IPS DF 4.7 (cell line): ENCODE data around the gene STK10.

Source experiments
- DNase-seq: peaks from one replicate; pipeline ENCODE4 v3.0.0-alpha.2; 2013; ENCODE audit warnings: low spot score; ENCODE audit errors: extremely low read depth

Gene STK10

DNA sequence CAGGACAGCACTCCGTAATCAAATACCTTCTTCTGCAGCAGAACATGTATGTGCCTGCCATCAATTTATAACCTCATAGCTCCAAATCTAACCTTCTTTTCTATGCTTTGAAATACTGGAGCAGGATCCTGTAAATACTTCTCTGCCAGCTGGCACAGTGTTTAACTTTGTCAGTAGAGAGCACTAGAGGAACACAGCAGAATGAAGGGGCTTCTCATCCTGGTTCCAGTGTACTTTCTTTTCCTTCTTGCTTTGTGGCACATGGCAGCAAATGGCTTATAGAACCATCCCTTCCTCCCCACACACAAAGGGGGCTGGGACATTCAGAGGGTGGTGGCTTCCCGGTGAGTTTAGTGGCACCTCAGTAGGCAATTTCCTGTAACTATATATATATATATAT, 177.7 kb downstream of the STK10 start:
- DNase-seq, result no peak

DNA sequence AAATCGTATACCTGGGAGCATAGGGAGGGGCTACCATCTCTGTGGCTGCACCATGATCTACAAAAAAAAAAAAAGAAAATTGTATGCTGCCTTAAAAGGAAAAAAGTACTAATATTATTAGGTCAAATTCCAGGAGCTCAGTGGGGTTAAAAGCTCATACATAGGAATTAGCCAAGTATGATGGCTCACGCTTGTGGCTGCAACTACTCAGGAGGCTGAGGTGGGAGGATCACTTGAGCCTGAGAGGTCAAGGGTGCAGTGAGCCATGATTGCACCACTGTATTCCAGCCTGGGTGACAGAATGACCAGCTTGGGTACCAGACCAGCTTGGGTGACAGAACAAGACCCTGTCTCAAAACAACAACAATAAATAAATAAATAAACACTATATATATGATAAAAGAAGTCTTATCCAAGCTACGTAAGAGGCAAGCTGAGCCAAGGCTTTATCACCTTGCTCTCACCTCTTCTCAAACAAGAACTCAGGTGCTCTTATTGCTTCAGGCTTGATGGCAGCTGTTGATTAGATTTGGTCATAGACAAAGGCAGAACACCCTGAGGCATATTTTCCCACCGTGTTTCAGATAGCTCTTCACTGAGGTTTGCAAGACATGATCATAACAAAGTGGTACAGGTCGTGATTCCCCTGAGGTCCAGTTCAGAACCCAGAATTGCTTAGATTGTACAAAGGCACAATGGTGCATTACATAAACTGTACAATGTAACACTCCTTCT, 178.3 kb downstream of the STK10 start:
- no peak for DNase-seq

DNA sequence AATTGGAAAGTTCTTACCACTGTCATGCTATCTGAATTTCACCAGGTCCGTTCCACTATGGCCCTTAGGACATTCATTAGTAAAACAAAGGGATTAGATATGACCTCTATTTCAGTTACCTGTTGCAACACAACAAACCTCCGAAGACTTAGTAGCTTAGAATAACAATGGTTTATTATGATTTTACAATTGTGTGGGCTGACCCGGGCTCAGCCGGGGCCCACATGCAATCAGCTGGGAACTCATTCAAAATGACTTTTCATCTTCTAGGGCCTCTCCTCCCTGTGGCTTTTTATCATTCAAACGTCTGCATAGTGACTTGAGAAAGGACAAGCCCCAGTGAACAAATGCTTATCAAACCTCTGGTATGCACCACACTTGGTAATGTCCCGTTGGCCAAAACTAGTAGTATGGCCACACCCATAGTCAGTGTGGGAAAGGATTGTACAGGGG, 179.3 kb downstream of the STK10 start:
- peak; percentile 81 for DNase-seq

DNA sequence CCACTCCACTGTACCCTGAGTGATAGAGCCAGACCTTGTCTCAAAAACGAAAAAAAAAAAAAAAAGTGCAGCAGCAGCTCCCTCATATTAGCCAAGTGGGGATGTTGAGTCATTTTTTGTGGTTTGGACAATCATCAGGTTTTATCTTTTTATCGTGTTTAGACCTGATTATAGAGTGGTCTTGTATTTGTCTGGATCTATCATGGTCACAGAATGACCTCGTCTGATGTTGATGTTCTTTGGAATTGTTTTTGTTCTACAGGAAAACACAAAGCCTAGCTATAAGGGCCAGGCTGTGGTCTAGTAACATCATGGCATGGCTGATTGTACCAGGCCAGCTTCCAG, 179.9 kb downstream of the STK10 start:
- no peak for DNase-seq

DNA sequence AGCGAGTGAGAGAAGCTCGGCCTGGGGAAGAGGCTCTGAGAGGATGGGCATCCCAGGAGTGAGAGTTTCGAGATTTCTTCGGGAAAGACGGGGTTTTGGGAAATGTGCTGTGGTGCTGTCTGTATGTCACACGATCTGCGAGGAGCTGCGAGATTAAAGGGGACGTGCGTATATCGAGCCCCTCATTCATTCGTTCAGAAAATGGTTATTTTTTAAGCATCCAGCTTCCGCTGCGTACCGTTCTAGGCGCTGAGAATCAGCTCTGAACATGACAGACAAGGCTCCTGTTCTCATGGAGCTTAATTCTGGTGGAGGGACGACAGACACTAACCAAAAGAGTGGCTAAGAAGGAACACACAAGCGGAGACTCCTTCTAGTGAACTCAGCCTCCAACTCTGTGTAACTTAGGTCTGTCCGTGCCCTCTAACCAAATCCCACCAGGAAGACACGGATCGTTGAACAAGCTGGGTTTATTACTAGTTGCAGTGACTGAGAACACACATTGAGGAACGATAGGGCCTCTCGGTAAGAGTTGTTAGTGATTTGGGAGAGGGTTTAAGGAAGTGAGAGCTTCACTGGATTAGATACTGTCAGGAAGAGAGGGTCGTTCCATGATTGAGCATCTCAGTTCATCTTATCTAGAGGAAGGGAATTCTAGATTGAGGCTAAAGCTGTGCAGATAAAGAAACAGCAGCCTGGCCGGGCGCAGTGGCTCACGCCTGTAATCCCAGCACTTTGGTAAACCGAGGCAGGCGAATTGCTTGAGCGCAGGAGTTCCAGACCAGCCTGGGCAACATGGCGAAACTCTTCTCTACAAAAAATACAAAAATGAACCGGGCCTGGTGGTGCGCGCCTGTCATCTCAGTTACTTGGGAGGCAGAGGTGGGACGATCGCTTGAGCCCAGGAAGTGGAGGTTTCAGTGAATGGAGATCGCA, 180.6 kb downstream of the STK10 start:
- DNase-seq, result no peak

DNA sequence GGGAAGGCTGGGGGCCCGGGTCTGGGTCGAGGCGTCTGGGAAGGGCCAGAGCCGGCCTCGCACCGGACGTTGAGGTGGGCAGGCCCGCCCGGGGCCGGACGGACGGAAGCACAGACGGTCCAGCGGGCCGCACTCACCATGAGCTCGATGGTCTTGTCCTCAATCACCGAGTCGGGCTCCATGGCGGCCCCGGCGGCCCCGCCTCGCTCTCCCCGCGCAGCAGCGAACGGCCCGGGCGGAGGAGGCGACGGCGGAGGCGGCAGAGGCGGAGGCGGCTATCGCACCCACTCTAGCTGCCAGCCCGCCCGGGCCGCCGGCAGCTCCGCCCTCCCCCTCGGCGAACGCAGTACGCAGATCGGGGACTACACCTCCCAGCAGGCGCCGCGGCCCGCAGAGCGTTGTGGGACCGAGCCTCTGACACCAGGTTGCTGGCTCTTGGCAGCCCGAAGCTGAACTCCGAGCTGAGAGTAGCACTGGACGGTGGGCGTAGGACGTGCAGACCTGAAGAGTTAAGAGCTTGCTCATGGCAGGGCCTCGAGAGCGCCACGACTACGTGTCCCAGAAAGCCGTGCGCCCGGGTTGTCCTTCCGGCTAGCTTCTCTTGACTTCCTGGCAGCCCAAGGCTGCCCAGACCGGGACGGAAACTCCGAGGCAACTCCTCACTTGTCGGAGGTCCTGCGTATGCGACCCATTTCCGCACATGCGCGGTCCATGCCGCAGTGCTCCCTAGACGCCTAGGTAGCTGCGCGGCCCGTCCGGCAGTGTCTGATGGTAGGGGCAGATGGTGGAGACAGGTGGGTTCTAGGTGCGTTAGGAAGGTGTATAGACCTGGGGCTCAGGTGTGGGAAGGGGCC, 181.5 kb downstream of the STK10 start, which contains the start of gene FBXW11:
TSS of gene FBXW11 (minus strand) at position 318 of the 854 bp plus-strand sequence. CDS start at position 182, 136 bp downstream.
- peak; percentile 85 for DNase-seq

DNA sequence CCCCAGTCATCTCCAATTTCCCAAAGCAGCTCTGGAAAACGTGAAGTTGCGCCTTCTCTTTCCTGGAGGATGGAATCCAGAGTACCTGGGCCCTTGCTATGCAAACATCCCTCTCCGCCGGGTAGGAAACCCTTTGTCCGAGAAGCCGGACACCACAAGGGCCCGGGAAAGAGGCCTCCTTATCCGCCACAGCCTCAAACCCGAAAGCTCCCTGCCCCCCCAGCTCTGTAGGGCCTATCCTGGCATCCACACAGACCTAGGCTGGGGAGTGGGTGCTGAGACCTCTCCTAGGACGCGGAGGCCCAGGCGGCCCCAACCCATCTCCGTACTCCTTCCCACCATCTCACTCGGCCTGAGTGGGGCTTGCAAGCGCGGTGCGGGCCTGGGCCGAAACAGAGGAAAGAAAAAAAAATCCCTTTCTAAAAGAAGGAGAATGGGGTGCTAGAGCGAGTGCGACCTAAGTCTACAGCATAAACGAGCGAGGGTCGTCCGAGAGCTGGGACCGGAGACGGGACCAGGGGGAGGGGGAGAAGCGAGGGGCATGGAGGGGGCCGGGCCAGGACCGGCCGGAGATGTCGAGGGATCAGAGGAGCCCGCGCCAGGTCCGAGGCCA, 182.2 kb downstream of the STK10 start:
- DNase-seq, result no peak

DNA sequence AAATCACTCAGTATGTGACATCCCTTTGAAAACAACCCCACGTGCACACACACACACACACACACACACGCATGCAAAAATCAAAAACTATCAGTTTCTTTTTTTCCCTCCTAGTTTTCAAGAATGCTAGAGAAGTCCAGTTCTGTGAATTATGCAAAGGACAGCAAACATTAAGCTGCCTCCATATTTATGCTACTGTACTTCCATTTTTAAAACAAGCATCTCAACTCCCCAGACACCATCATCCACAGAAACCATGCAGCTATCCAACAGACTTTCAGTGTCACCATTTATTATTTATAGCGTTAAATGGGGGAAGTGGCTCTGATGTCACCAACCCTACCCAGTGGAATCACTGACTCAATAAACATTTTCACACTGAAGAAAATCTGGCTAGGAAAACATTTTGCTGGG, 183.2 kb downstream of the STK10 start:
- DNase-seq, result no peak

DNA sequence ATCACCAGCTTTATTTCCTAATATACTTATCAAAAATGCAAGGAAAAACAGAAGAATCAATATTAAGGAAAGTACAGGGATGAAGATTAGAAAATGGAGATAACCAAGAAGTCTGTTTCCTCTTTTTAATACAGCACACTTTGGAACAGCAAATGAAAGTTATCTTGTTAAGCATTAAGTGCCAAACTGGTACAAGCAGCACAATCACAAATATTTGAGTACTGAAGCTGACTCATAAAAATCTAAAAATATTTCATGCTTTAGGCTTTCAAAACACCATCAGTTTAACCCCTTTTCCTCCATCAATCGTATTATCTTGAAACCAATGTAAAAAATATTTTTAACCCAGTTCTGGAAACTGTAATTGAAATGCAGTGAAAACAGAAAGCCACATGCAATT, 184.3 kb downstream of the STK10 start:
- DNase-seq, result no peak

DNA sequence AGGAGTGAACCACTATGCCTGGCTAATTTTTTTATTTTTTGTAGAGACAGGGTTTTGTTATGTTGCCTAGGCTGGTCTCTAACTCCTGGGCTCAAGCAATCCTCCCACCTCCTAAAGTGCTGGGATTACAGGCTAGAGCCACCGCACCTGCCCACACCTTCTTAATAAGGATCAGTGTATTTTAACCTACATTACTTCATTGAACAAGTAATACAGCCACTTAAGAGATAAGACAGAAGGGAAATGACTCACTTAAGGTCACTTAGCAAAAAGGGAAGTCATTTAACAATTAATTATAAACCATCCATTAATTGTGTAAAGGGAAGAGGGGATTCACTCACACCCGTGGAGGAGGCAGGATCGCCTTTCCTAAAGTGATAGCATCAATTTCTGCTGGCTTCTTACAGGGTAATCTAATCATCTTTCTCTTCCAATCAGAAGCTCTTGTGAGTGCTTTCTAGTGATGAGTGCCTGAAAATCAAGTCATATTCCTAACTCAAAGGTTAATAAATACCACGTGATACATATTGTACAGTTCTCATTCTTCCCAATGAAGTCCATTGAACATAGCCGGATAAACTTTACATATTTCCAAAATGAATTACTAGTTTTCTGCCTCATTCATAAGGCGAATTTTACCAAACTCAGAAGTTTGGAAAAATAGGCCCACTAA, 185.0 kb downstream of the STK10 start:
- DNase-seq, result no peak

DNA sequence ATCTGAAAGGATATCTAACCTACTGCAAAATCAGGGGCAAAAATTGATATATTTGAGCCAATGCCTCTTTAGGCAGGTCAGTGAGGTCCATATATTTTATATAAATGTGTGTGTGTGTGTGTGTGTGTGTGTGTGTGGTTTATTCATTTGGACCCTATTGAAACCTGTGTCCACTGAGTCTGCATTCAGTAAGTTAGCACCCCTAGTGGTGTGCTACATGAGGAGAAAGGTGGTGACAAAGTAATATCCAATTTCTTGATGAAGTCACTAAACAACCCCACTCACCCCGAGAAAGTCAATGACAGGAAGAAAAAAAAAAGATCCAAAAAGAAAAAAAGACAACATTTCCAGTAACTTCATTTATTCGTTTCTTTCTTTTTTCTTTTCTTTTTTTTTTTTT, 185.7 kb downstream of the STK10 start:
- DNase-seq, result no peak

DNA sequence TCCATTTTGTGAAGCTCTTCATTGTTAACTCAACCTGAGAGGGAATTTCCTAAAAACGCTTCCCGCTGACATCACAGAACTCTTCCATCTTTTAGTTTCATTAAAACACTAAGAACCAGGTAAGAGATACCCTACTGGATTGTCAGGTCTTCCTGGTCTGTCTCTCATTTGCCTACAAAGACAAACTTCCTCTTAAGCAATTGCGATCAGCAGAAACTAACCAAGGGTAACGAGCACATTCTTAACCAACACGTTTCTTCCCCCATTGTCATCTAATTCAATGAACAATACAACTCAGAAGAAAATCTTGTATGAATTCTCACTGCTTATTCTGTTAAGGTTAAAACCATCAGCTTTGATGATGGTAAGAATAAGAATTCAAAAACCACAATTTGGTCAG, 188.1 kb downstream of the STK10 start:
- DNase-seq, result no peak

DNA sequence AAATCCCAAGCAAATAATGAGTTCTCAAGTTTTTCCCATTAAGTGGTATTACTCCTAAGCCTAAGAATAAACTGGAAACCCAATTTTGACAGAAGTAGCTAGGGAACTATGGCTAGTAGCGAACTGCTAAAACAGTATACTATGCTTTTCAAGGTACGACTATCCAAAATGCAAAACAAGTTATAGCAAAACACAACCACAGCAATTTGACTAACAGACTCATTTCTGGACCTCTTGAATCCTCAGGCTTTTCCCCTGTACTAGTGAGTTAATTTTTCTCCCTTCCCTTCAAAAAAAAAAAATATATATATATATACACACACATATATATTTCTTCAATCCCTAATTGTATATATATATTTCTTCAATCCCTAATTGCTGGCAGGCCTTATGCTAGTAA, 188.9 kb downstream of the STK10 start:
- DNase-seq, result no peak

DNA sequence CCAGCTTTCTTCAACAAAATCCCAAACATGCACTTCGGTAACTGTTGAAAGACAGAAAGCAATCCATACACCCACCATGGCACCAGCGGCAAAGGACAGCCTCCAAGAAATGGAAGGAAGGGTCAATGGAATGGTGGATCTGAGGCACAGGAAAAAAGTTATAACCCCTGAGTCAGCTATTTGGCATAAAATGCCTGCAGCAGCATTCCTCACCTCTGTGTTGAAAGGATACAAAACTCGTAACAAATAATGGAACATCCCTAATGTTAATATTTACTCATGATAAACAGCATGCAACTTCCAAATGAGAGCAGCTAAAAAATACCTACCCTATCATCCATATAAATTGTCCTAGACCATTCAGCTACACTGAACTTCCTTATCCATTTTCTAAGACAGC, 191.0 kb downstream of the STK10 start:
- no peak for DNase-seq

DNA sequence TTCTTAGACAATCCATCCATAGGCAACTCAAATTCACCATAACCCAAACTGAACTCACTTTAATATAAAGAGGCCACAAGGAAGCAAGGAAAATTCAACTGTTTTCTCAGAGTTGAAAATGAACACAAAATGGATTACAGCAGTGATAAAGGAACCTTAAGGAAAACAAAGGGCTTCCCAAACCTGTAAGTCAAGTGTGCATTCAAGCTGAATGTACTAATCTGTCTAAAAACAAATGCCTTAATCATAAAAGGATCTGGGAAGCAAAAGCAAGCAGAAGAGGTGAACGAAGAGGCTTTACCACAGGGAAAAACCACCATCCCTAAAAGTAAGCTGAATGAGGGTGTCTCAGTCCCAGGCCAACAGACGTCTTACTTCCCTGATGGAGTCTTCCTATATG, 195.2 kb downstream of the STK10 start:
- no peak for DNase-seq

DNA sequence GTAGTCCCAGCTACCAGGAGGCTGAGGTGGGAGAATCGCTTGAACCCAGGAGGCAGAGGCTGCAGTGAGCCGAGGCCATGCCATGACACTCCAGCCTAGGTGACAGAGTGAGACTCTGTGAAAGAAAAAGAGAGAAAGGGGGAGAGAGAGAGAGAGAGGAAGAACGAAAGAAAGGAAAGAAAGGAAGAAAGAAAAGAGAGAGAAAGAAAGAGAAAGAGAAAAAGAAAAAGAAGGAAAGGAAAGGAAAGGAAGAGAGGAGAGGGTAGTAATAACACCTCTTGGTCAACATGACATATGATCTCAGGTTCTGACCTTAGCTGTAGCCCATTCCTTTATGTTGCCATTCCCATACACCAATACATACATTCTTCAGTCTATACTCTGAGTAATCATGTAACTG, 195.7 kb downstream of the STK10 start:
- DNase-seq, result no peak
